Measurements from ENCODE around the gene ZMYND19.

DNA sequence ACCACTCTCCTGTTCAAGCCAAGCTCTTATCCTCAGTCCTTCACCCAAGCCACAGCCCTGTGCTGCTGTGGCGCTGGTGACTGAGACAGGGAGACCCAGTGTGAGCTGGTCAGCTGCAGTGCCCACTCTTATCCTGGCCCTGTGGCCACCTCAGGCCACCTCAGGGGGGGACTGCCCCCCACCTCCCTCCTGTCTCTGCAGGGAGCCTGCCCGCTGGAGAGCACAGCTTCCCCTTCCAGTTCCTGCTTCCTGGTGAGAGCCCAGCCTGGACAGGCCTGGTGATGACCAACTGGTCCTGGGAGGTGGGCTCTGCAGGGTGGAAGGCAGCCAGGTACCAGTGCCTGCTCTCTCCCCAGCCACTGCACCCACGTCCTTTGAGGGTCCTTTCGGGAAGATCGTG, 22.9 kb upstream of the ZMYND19 start:
- TF ChIP-seq POLR2A (IDR thresholded peaks at IDR 0.05; ENCODE audit: low read length) (peak; percentile 2), GATA1 (IDR thresholded peaks at IDR 0.05; ENCODE audit: low read depth, low read length) (no peak)
